Right lung (tissue), 5 donors: Measurements from ENCODE around the gene BECN2. TPM values are rescaled to one million over a fixed set of nuclear protein-coding genes. Genes with fewer than 3 reads are reported as not detected.
"Not testable (repeated sequence)": the region's sequence is repeated elsewhere in the genome, so short reads cannot be mapped to it uniquely, and the experiment has no call there.

Experiments used
- DNase-seq, 2 donors: peaks; one replicate each; pipeline ENCODE4 v3.0.0-alpha.2; 2013
- polyA plus RNA-seq, 5 donors: library from polyadenylated mRNA; unstranded; fragments of 120-200 nt; gene quantifications; one replicate each; pipeline versions ENCODE4 v1.2.1 to v1.2.3, GENCODE V29; 2013; ENCODE audit warnings: inconsistent platforms in 1 of 5, low replicate concordance in 1 of 5; ENCODE audit not compliant: insufficient read length in 5 of 5, insufficient read depth in 1 of 5

BECN2 gene
- polyA plus RNA-seq, 5 donors: not detected

- DNase-seq: no peak
Measured at GRCh38 chr1:241979071-241979470, 21.5 kb downstream of the BECN2 start.

GRCh38 chr1:241979926-241980325, 22.4 kb downstream of the BECN2 start:
- no peak for DNase-seq

GRCh38 chr1:241985787-241986186, 28.2 kb downstream of the BECN2 start:
- DNase-seq: no peak

- DNase-seq: not testable (repeated sequence)
Measured at GRCh38 chr1:241988389-241988930, 30.9 kb downstream of the BECN2 start.

GRCh38 chr1:241990040-241990439, 32.5 kb downstream of the BECN2 start:
- peak; percentile 67 to 68 for DNase-seq

- no peak for DNase-seq
Measured at GRCh38 chr1:241992734-241993133, 35.2 kb downstream of the BECN2 start.

GRCh38 chr1:241994171-241994570, 36.6 kb downstream of the BECN2 start:
- DNase-seq: no peak

- DNase-seq: no peak
Measured at GRCh38 chr1:241997401-241997998, 39.9 kb downstream of the BECN2 start.

GRCh38 chr1:241998412-241998921, 40.9 kb downstream of the BECN2 start:
- DNase-seq: peak in 1 of 2 donors; percentile 46

- no peak for DNase-seq
Measured at GRCh38 chr1:241999026-241999425, 41.5 kb downstream of the BECN2 start, which contains the start of gene MAP1LC3C. TSS of gene MAP1LC3C (minus strand) at chr1:241999098. CDS start at chr1:241999008, 90 bp downstream.

GRCh38 chr1:242000434-242000833, 42.9 kb downstream of the BECN2 start:
- DNase-seq: no peak

- DNase-seq: no peak
Measured at GRCh38 chr1:242002072-242002471, 44.5 kb downstream of the BECN2 start.

GRCh38 chr1:242002510-242002909, 44.9 kb downstream of the BECN2 start:
- DNase-seq: no peak

GRCh38 chr1:242004751-242005495, 47.4 kb downstream of the BECN2 start:
- DNase-seq: no peak

GRCh38 chr1:242005866-242006535, 48.4 kb downstream of the BECN2 start:
- no peak for DNase-seq

- DNase-seq: no peak
Measured at GRCh38 chr1:242006976-242007375, 49.4 kb downstream of the BECN2 start.

Other genes with a start within 250 kb of the BECN2 start
- gene EXO1, start 109.6 kb upstream of the BECN2 start, polyA plus RNA-seq: 10 to 100 TPM in 3 of 5 donors, 1 to 10 TPM in 2; 6.4 to 18.5 (median 12.9) TPM
- gene MAP1LC3C, start 41.3 kb downstream of the BECN2 start, polyA plus RNA-seq: 1 to 10 TPM; 1.2 to 2.3 (median 1.3) TPM